GM19372 (cell line): ENCODE results near the gene RPGR.

Experiments
- ATAC-seq: cut with Tn5 transposase; IDR thresholded peaks from one replicate; pipeline ENCODE4 v1.9.1; 2021; ENCODE audit warnings: mild to moderate bottlenecking, low read depth, moderate library complexity; ENCODE audit not compliant: unreplicated experiment

RPGR gene

DNA sequence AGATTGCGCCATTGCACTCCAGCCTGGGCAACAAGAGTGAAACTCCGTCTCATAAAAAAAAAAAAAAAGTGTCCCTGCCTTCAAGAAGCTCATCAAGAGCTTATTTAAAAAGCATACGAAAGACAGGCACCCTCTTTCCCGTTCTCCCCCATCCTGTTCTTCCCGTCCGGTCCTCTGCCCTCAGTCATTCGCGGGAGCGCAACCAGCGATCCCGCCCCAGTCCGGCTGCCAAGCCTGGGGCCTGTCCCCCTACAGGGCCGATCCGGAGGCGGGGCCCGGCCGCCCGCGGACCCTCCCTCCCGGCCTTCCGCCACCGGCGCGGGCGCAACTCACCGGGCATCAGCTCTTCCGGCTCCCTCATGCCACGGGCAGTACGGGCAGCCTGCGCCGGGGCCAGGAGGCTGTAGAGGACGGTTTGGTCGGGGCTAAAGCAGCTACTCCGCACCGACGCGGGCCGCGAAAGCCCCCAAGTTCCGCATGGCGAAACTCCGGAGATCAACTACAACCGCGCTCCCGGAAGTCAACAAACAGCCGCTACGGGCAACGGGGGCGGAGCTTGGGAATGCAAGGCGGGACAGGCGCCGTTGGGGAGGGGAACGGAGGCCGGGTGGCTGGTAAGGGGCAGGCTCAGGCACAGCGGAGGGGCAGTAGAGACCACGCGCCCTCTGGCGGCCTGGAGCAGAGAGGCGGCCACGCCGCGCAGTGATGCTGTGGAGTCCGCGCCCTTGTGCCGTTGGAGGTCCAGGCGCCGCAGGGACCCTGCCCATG lies at the start of gene RPGR:
TSS of gene RPGR (minus strand) at position 503 of the 768 bp plus-strand sequence. CDS start at position 361, 142 bp downstream.
- peak; percentile 98 for ATAC-seq

DNA sequence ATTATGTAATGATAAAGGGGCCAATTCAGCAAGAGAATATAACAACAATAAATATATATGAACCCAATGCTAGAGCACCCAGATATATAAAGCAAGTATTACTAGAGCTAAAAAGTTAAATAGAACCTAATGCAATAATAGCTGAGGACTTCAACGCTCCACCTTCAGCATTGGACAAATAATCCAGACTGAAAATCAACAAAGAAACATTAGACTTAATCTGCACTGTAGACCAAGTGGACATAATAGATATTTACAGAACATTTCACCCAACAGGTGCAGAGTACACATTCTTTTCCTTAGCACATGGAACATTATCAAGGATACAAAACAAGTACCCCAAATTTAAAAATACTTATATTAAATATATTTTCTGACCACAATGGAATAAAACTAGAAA lies 49.4 kb upstream of the RPGR start:
- ATAC-seq = no peak

DNA sequence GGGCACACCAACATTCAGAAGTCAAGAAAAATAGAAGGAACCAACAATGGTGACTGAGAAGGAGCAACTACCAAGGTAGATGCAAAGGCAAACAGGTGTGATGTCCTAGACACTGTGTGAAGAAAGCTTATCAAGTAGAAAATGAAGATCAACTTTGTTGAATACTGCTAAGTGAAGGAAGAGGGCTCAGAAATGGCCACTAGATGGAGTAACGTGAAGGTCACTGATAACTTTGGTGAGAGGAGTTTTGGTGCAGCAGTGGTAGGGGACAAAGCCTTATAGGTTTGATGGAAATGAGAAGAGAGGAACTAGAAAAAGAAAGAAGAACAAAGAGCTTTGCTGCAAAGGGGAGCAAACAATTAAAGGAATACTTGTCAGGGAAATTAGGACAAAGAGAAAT lies 48.6 kb upstream of the RPGR start:
- ATAC-seq = no peak

- no peak for ATAC-seq
Observed at GRCh38 chrX:38374431-38374830, 47.1 kb upstream of the RPGR start.

- ATAC-seq = no peak
Observed at GRCh38 chrX:38371641-38372040, 44.3 kb upstream of the RPGR start.

DNA sequence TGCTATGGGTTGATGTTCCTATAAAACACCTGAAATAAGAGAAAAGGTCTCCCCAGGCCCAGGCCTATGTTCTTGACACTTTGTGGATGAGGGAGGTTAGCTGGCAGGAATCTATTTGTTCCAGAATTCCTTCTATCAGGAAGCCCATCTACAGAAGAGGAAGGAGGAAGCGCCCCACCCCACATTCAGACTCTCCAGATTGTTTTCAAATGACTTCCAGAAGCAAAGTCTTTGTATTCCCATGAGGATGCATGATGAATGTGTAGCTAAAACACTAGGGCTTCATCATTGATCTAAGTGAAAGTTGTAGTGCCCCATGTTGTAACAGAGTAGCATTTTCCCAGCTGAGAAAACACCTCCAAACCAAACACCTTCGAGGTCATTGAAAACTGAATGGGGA lies 41.5 kb upstream of the RPGR start:
- no peak for ATAC-seq

- no peak for ATAC-seq
Observed at GRCh38 chrX:38365954-38366353, 38.6 kb upstream of the RPGR start.

- ATAC-seq = no peak
Observed at GRCh38 chrX:38363046-38363445, 35.7 kb upstream of the RPGR start.

DNA sequence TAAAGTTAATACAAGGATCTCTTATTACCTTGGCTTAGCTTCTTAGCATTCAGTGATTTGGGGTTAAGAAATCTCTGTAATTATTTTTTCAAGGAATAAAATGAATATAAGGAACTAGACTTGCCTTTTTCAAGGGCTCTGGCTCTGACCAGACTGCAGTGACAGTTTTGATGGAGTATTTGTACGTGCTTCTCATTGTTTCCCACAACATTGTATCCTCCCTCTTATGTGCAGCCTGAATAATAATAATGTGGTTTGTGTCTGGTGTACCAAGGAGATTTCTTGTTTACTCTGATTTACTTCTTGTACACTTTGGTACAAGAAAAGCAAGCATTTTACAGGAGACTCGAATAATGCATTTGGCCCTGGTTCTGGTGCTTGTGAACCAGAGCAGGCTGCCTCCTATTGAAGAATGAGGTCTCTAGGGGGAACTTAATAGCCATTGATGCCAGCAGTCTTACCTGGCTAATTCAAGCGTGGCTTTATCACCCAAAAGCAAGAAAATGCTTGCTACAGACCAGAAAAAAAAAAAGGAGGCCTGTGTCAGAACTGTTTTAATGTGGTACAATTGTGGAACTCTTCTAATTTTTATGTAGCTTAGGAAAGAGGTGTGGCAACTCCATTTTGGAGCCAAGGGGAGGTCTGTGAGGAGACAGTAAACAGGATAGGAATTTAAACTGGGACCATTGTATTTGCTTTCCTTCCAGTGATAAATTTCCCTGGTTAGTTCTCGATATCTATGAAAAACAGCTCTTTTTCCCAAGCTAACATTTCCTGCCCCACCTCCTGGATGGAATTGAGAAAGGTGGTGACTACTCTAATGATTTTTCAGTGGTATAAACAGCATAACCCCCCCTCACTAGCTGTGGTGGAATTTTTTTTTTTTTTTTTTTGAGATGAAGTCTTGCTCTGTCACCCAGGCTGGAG lies 30.7 kb upstream of the RPGR start:
- no peak for ATAC-seq

DNA sequence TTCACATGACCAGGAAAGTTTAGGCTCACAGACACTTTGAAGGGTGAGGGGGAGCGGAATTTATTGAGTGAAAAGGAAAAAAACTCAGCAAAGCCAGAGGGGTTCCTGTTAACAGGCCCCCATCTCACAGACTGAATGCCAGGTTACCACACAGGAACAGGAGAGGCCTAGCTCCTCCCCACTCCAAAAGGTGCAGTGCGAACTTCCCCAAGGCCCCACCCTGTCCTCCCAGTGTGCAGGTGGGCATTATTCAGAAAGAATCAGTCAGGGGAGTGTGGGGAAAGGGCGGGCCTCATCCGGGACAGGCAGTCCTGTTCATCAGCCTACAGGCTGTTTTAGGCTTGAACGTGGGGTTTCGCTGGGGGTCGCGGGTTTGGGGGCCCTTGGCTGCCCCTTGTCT lies 29.1 kb upstream of the RPGR start:
- ATAC-seq = no peak

- ATAC-seq = no peak
Observed at GRCh38 chrX:38352362-38352761, 25.1 kb upstream of the RPGR start, which contains the start of gene OTC. TSS of gene OTC (plus strand) at chrX:38352604. CDS start at chrX:38352697, 93 bp downstream.

- ATAC-seq = no peak
Observed at GRCh38 chrX:38351346-38351745, 24.0 kb upstream of the RPGR start.

GRCh38 chrX:38347136-38347535 lies 19.8 kb upstream of the RPGR start:
- ATAC-seq = no peak

GRCh38 chrX:38346150-38346549 lies 18.8 kb upstream of the RPGR start:
- no peak for ATAC-seq

DNA sequence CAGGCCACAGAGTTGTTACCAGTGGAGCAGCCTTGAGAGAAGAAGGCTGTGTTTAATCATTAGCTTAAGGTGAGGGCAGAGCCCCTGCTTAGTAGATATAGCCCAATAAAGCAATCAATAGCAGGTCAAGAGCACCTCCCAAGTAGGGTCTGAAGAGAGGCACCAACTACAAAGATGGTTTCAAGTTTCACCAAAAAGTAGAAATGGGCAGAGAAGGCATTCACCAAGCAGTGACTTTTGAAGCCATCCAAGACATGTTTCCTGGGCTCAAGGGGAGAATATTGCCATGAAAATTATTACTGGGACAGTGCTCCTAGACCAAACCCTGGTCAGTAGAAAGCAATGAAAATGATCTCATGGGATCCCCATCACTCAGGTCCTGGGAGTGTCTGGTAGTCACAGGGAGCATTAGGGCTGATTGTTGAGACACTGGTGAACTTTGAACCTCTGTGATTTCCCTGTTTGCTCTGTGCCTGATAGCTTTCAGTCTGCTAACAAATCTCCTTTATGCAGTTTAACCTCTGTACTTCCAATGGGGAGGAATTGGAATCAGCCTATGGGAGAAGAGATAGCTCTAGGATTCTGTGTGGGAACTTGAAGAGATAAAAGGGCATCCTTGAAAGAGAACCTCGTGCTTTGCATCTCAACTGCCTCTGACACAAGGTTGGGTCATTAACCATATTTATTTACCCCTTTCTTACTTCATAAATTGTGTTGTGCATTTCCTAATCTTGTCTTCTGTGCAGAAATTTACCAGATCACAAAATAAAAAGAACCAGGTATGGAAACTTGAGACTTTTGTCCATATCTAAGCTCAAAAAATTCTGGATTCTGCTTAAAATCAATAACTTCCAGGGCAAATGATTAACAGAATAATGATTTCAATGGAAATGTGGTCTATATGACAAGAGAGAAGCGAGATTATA lies 15.8 kb upstream of the RPGR start:
- no peak for ATAC-seq

GRCh38 chrX:38341442-38341841 lies 14.1 kb upstream of the RPGR start:
- no peak for ATAC-seq

- ATAC-seq = no peak
Observed at GRCh38 chrX:38336538-38337240, 9.4 kb upstream of the RPGR start.

DNA sequence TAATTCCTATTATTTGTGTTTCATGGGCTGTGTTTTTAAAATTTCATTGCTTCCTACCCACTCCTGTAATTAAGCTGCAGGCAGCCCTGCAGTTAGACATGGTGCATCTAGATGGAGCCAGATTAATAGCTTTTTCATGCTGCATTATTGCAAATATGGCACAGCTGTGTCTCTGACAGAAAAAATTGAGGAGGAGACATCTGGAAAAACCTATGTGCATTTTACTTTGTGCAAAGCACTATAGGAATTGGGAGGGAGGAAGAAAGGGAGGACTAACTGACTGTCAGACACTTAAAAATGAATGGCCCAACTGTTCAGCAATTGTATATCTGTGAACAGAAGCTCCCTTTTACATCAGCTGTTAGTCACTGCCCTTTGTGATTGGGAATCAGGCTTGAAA lies 8.1 kb upstream of the RPGR start:
- no peak for ATAC-seq

- peak; percentile 50 for ATAC-seq
Observed at GRCh38 chrX:38332505-38332904, 5.2 kb upstream of the RPGR start.

DNA sequence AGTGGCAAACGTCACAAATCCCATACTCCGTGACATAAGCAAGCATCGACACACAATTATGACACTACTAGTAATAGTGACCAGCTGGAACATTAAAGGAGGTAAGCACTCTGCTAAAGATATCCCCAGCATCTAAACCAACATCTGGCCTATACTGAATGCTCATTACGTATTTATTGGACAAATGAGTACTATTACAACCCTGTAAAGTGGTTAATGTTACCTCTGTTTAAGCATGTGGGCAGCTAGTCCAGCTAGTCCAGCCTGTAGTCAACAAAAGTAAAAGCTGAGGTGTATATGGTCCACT lies 419 bp upstream of the RPGR start:
- ATAC-seq = peak; percentile 4
